ENCODE results near the gene FIBP. TPM values are rescaled to one million over a fixed set of nuclear protein-coding genes. Genes with fewer than 3 reads are reported as not detected.

Gene FIBP
- total RNA-seq, 1 donor: 129 TPM

DNA sequence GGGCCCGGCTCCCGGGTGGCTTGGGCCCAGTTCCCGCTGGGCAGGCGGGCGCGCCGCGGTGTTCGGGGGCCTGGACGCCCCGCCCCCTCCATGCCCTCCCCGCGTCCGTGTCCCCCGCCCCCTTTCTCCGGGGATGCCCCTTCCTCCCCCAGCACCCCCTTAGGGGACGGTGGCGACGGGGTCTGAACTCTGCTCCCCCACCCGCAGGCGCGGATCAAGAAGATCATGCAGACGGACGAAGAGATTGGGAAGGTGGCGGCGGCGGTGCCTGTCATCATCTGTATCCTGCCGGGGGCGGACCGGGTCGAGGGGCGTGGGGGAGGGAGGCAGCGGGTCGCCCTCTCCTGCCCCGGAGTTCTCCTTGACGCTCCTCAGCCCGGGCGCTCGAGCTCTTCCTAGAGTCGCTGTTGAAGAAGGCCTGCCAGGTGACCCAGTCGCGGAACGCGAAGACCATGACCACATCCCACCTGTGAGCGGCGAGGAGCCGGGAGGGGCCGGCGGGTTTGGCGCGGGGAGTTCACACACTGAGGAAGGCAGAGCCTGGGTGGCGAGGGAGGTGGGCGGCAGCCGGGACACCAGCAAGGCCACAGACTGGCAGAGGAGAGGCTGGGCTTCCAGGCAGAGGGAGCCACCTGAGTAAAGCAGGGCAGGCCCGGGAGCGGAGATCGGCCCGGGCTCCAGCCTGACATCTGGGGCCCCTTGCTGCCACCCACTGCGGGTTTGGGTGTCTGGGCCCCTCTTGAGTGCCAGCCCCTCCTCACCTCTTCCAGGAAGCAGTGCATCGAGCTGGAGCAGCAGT lies 31.5 kb upstream of the FIBP start:
- H3K4me2 ChIP-seq (ENCODE audit: insufficient read depth, low read length): peak overlapping the region; percentile 94
- peaks cover 6% of the 10 kb centered on the region for H4K20me1 ChIP-seq (ENCODE audit: insufficient read depth, low read length)
- H3K27me3 ChIP-seq (ENCODE audit: insufficient read depth, low read length): no peaks in the 10 kb centered on the region
- H3K4me3 ChIP-seq (ENCODE audit: insufficient read depth, low read length): peak overlapping the region; percentile 92
- no peak overlapping the region for H2AFZ ChIP-seq (ENCODE audit: low read length)
- H3K79me2 ChIP-seq (ENCODE audit: insufficient read depth, low read length): peaks cover 69% of the 10 kb centered on the region
- peaks cover 41% of the 10 kb centered on the region for H3K36me3 ChIP-seq (ENCODE audit: insufficient read depth, low read length)
- peak; percentile 91 for DNase-seq (ENCODE audit: insufficient read length, low spot score, missing footprints)
- TF ChIP-seq, protein P1, sequence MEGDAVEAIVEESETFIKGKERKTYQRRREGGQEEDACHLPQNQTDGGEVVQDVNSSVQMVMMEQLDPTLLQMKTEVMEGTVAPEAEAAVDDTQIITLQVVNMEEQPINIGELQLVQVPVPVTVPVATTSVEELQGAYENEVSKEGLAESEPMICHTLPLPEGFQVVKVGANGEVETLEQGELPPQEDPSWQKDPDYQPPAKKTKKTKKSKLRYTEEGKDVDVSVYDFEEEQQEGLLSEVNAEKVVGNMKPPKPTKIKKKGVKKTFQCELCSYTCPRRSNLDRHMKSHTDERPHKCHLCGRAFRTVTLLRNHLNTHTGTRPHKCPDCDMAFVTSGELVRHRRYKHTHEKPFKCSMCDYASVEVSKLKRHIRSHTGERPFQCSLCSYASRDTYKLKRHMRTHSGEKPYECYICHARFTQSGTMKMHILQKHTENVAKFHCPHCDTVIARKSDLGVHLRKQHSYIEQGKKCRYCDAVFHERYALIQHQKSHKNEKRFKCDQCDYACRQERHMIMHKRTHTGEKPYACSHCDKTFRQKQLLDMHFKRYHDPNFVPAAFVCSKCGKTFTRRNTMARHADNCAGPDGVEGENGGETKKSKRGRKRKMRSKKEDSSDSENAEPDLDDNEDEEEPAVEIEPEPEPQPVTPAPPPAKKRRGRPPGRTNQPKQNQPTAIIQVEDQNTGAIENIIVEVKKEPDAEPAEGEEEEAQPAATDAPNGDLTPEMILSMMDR (IDR thresholded peaks at IDR 0.05; ENCODE audit: extremely low read depth, low read depth, low read length): no peak
- H3K9me3 ChIP-seq (ENCODE audit: low read depth, low read length): no peaks in the 10 kb centered on the region
- peaks cover 50% of the 10 kb centered on the region for H3K4me1 ChIP-seq (ENCODE audit: insufficient read depth, low read length)
- H3K27ac ChIP-seq (ENCODE audit: low read depth, low read length): peak overlapping the region; percentile 63

DNA sequence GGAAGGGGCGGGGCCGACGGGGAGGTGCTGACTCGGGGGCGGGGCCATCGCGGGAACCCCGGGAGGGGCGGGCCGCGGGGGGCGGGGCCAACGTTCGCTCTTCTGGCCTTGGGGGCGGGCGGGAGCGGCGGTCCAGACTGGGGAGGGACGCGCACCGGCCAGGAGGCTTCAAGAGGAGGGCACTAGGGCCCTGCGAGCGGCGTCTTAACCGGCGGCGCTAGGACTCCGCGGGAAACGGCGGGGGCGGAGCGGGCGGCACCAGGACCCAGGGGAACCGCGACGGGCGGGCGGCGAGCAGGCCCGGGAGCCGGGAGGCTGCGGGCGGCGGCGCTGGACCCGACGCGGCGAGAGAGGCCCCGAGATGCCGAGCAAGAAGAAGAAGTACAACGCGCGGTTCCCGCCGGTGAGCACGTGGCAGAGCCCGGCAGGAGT lies 30.9 kb upstream of the FIBP start, which contains the start of gene DRAP1:
Gene DRAP1, plus strand, starts transcription at position 286 of the 432 bp plus-strand sequence. Its CDS starts 76 bp downstream, at position 362.
- peaks cover 34% of the 10 kb centered on the region for H3K36me3 ChIP-seq (ENCODE audit: insufficient read depth, low read length)
- peak within 1 kb of the TSS; percentile 95 for H3K27ac ChIP-seq (ENCODE audit: low read depth, low read length)
- H3K4me3 ChIP-seq (ENCODE audit: insufficient read depth, low read length): peak within 1 kb of the TSS; percentile 92
- H3K9me3 ChIP-seq (ENCODE audit: low read depth, low read length): no peaks in the 10 kb centered on the region
- peaks cover 54% of the 10 kb centered on the region for H3K4me1 ChIP-seq (ENCODE audit: insufficient read depth, low read length)
- H3K4me2 ChIP-seq (ENCODE audit: insufficient read depth, low read length): peak within 1 kb of the TSS; percentile 94
- peak within 1 kb of the TSS; percentile 63 for H2AFZ ChIP-seq (ENCODE audit: low read length)
- H4K20me1 ChIP-seq (ENCODE audit: insufficient read depth, low read length): peaks cover 6% of the 10 kb centered on the region
- H3K79me2 ChIP-seq (ENCODE audit: insufficient read depth, low read length): peaks cover 68% of the 10 kb centered on the region
- no peaks in the 10 kb centered on the region for H3K27me3 ChIP-seq (ENCODE audit: insufficient read depth, low read length)
- TF ChIP-seq, protein P1 (IDR thresholded peaks at IDR 0.05; ENCODE audit: extremely low read depth, low read depth, low read length): no peak
- peak; percentile 100 for DNase-seq (ENCODE audit: insufficient read length, low spot score, missing footprints)

DNA sequence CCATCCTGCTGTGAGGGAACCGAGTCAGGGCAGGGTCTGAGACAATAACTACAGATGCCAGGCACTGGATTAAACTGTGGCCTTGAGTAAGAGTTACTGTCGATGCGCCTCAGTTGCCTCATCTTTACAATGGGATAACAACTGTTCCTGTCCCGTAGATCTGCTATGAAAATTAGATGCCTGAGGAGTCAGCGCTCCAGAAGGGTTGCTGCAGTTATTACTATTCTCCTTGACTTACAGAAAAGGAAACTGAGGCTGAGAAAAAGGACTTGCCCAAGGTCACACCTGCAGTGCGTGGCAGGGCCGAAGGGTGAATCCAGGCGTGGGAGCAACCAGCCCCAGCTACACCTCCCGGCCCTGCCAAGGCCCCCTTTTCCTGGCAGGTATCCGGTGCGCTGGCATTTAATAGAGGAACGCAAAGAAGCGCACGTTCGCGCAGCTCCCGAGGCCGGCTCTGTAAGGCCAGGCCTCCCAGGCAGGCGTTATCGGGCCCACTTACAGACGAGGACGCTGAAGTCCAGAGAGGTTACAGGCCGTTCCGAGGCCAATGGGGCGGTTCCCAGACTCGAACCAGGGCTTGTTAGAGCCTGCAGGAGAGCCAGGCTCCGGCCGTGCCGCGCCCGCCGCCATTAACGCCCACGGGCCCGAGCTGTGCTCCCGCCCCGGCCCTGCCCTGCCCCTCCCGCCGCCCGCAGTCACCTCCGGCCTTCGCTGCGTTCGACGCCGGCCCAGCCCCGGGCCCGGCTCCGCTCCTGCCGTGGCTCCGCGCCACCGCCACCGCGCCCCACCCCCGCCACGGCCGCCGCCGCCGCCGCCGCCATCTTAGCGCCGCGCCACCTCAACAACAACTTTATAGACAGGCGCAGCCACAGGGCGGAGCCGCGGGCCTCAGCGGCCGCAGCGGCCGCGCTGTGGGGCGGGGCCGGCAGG lies 30.2 kb upstream of the FIBP start, which contains the start of gene C11orf68:
Gene C11orf68, minus strand, starts transcription at position 852 of the 930 bp plus-strand sequence. Its CDS starts 31 bp downstream, at position 821.
- peak; percentile 88 for DNase-seq (ENCODE audit: insufficient read length, low spot score, missing footprints)
- peaks cover 68% of the 10 kb centered on the region for H3K79me2 ChIP-seq (ENCODE audit: insufficient read depth, low read length)
- peaks cover 6% of the 10 kb centered on the region for H4K20me1 ChIP-seq (ENCODE audit: insufficient read depth, low read length)
- TF ChIP-seq, protein P1 (IDR thresholded peaks at IDR 0.05; ENCODE audit: extremely low read depth, low read depth, low read length): no peak
- peaks cover 59% of the 10 kb centered on the region for H3K4me1 ChIP-seq (ENCODE audit: insufficient read depth, low read length)
- peak within 1 kb of the TSS; percentile 95 for H3K27ac ChIP-seq (ENCODE audit: low read depth, low read length)
- peaks cover 32% of the 10 kb centered on the region for H3K36me3 ChIP-seq (ENCODE audit: insufficient read depth, low read length)
- H3K27me3 ChIP-seq (ENCODE audit: insufficient read depth, low read length): no peaks in the 10 kb centered on the region
- no peaks in the 10 kb centered on the region for H3K9me3 ChIP-seq (ENCODE audit: low read depth, low read length)
- H3K4me2 ChIP-seq (ENCODE audit: insufficient read depth, low read length): peak within 1 kb of the TSS; percentile 94
- H2AFZ ChIP-seq (ENCODE audit: low read length): peak within 1 kb of the TSS; percentile 63
- H3K4me3 ChIP-seq (ENCODE audit: insufficient read depth, low read length): peak within 1 kb of the TSS; percentile 92
